Loucy (cell line): ENCODE measurements around the gene ZIC4.

Experiments used
- EZH2phosphoT487 ChIP-seq: fragments of 200-600 bp; IDR thresholded peaks from 2 replicates; pipeline ENCODE4 v1.6.1; 2018; ENCODE audit warnings: antibody characterized with exemption, mild to moderate bottlenecking, moderate library complexity, borderline replicate concordance
- TF ChIP-seq, protein P1 (sequence below): fragments of 200-600 bp; sonication (generic); conservative IDR thresholded peaks from 2 replicates; pipeline ENCODE4 v1.5.1; 2014; ENCODE audit warnings: mild to moderate bottlenecking, antibody characterized with exemption, low read length

DNA sequence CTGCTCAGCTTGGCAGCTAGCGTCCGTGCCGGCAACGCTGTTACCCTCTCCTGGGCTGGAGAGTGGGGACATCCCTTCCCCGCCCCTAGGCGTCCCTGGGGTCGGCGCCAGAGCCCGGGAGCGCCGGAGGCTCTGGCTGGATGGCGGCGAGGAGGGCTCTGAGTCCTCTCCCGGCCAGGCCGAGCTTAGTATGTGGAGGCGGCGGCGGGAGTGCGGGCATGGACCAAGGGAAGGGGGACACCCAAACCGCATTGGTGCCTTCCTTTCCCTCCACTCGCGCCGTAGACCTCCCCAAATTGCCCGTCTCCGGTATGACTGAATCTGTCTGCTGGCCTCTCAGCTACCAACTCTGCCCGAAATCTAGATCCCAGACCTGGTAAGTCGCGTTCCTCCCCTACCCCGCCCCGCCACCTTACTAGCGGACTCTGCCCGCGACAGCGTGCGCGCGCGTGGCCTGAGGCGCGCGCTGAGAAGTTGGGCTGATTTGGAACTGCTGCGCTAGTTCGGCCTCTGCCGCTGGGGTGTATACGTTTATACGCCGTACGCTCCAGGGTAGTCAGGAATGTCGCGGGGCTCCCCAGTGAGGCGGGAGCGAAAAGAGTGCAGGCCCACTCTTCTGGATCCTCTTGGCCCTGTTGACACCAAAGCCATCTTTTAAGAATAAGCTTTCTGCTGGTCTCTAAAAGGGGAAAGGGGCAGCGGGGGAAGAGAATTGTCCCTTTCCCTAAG is 15.0 kb upstream of the ZIC4 start:
- TF ChIP-seq, protein P1, sequence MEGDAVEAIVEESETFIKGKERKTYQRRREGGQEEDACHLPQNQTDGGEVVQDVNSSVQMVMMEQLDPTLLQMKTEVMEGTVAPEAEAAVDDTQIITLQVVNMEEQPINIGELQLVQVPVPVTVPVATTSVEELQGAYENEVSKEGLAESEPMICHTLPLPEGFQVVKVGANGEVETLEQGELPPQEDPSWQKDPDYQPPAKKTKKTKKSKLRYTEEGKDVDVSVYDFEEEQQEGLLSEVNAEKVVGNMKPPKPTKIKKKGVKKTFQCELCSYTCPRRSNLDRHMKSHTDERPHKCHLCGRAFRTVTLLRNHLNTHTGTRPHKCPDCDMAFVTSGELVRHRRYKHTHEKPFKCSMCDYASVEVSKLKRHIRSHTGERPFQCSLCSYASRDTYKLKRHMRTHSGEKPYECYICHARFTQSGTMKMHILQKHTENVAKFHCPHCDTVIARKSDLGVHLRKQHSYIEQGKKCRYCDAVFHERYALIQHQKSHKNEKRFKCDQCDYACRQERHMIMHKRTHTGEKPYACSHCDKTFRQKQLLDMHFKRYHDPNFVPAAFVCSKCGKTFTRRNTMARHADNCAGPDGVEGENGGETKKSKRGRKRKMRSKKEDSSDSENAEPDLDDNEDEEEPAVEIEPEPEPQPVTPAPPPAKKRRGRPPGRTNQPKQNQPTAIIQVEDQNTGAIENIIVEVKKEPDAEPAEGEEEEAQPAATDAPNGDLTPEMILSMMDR = no peak
- TF ChIP-seq EZH2phosphoT487 = no peak
